ENCODE results near the gene TGFBR3L. TPM values are rescaled to one million over a fixed set of nuclear protein-coding genes. Genes with fewer than 3 reads are reported as not detected.

Gene TGFBR3L
- total RNA-seq (ENCODE audit: unreplicated experiment) = 0.69 TPM
- long read RNA-seq, partial matches to known transcripts = 0 of 4 reads
- long read RNA-seq, other reads (novel, unspliced or antisense) = 1 of 4 reads

- H3K27ac Mint-ChIP-seq (ENCODE audit: unreplicated experiment) = no peak within 1 kb of the TSS
- peaks cover 2% of the 10 kb centered on the region for H3K4me1 Mint-ChIP-seq (ENCODE audit: low read depth, unreplicated experiment)
- no peak for TF ChIP-seq CTCF (IDR thresholded peaks at IDR 0.05; ENCODE audit: partially characterized antibody, unreplicated experiment)
- H3K27me3 Mint-ChIP-seq (ENCODE audit: unreplicated experiment) = peaks cover 18% of the 10 kb centered on the region
- H3K36me3 Mint-ChIP-seq (ENCODE audit: unreplicated experiment) = no peaks in the 10 kb centered on the region
- peak; percentile 8 for DNase-seq
- H3K4me3 Mint-ChIP-seq (ENCODE audit: unreplicated experiment) = peak within 1 kb of the TSS; percentile 75
- peaks cover 2% of the 10 kb centered on the region for H3K9me3 Mint-ChIP-seq (ENCODE audit: unreplicated experiment)
Observed at GRCh38 chr19:7914598-7915045, at the start of gene TGFBR3L. TSS of gene TGFBR3L (plus strand) at chr19:7914830.

- TF ChIP-seq CTCF (IDR thresholded peaks at IDR 0.05; ENCODE audit: partially characterized antibody, unreplicated experiment) = no peak
- Mint-ChIP-seq H3K9me3 (ENCODE audit: unreplicated experiment) (peaks cover 13% of the 10 kb centered on the region), H3K4me3 (ENCODE audit: unreplicated experiment) (no peak overlapping the region), H3K36me3 (ENCODE audit: unreplicated experiment) (no peaks in the 10 kb centered on the region), H3K27ac (ENCODE audit: unreplicated experiment) (no peak overlapping the region), H3K27me3 (ENCODE audit: unreplicated experiment) (peaks cover 22% of the 10 kb centered on the region), H3K4me1 (ENCODE audit: low read depth, unreplicated experiment) (peaks cover 1% of the 10 kb centered on the region)
- no peak for DNase-seq
Observed at GRCh38 chr19:7865262-7865911, 49.2 kb upstream of the TGFBR3L start.

GRCh38 chr19:7866399-7867091, 48.1 kb upstream of the TGFBR3L start:
- Mint-ChIP-seq H3K9me3 (ENCODE audit: unreplicated experiment) (peaks cover 10% of the 10 kb centered on the region), H3K4me1 (ENCODE audit: low read depth, unreplicated experiment) (peaks cover 2% of the 10 kb centered on the region), H3K36me3 (ENCODE audit: unreplicated experiment) (no peaks in the 10 kb centered on the region), H3K27ac (ENCODE audit: unreplicated experiment) (no peak overlapping the region), H3K4me3 (ENCODE audit: unreplicated experiment) (no peak overlapping the region), H3K27me3 (ENCODE audit: unreplicated experiment) (peaks cover 26% of the 10 kb centered on the region)
- TF ChIP-seq CTCF (IDR thresholded peaks at IDR 0.05; ENCODE audit: partially characterized antibody, unreplicated experiment) = no peak
- no peak for DNase-seq

- no peak for DNase-seq
- Mint-ChIP-seq H3K36me3 (ENCODE audit: unreplicated experiment) (no peaks in the 10 kb centered on the region), H3K4me1 (ENCODE audit: low read depth, unreplicated experiment) (peaks cover 4% of the 10 kb centered on the region), H3K4me3 (ENCODE audit: unreplicated experiment) (no peak overlapping the region), H3K27me3 (ENCODE audit: unreplicated experiment) (peaks cover 31% of the 10 kb centered on the region), H3K27ac (ENCODE audit: unreplicated experiment) (peak overlapping the region; percentile 25), H3K9me3 (ENCODE audit: unreplicated experiment) (peaks cover 10% of the 10 kb centered on the region)
- no peak for TF ChIP-seq CTCF (IDR thresholded peaks at IDR 0.05; ENCODE audit: partially characterized antibody, unreplicated experiment)
Observed at GRCh38 chr19:7867092-7867844, 47.4 kb upstream of the TGFBR3L start.

Data from glutamatergic neuron (in vitro differentiated cells).